H1 (cell line): Measurements from ENCODE around the gene TMEM54. TPM values are rescaled to one million over a fixed set of nuclear protein-coding genes. Genes with fewer than 3 reads are reported as not detected.

ENCODE experiments used
- CTCF ChIA-PET: fragments of 300-600 bp; sonication (Branson Sonifier 250); formaldehyde crosslinking; loops from one replicate; lab custom pipeline; 2021; ENCODE audit not compliant: partially characterized antibody; lab: Charles Lee
- POLR2A ChIA-PET: fragments of 300-600 bp; sonication (Branson Sonifier 250); formaldehyde crosslinking; loops from one replicate; lab custom pipeline; 2021; ENCODE audit warnings: inconsistent platforms; ENCODE audit not compliant: partially characterized antibody; lab: Charles Lee
- DNase-seq, 2 experiments: peaks; one replicate each; pipeline versions ENCODE4 v3.0.0 to v3.0.0-alpha.2; 2010 to 2022; ENCODE audit warnings: low spot score in 2 of 2, low read depth in 1 of 2, mixed read lengths in 1 of 2
- FAIRE-seq: peaks from 2 replicates; lab custom pipeline; 2011; peaks lifted over from hg19 to GRCh38; lab: Jason Lieb, UNC
- H2AFZ ChIP-seq: 2 replicates; pipeline ENCODE4 v1.8.1; 2012; ENCODE audit warnings: low read length, inconsistent platforms
- H2AK5ac ChIP-seq: 2 replicates; pipeline ENCODE4 v1.6.1; 2013; ENCODE audit warnings: low read depth, low read length
- H2BK120ac ChIP-seq: replicated peaks from 2 replicates; pipeline ENCODE3; 2013; ENCODE audit warnings: low read depth, low read length, inconsistent platforms
- H2BK12ac ChIP-seq: 2 replicates; pipeline ENCODE4 v1.6.1; 2013; ENCODE audit warnings: low read depth, low read length
- H2BK15ac ChIP-seq: 2 replicates; pipeline ENCODE4 v1.6.1; 2013; ENCODE audit warnings: low read length
- H2BK20ac ChIP-seq: 2 replicates; pipeline ENCODE4 v1.6.1; 2013; ENCODE audit warnings: low read length
- H2BK5ac ChIP-seq: 2 replicates; pipeline ENCODE4 v1.6.1; 2013; ENCODE audit warnings: low read depth, low read length
- H3K14ac ChIP-seq: 2 replicates; pipeline ENCODE4 v1.6.1; 2013; ENCODE audit warnings: inconsistent platforms; ENCODE audit not compliant: insufficient read length
- H3K18ac ChIP-seq: 2 replicates; pipeline ENCODE4 v1.6.1; 2013; ENCODE audit warnings: low read length; ENCODE audit errors: extremely low read depth
- H3K23ac ChIP-seq: 2 replicates; pipeline ENCODE4 v1.6.1; 2013; ENCODE audit warnings: inconsistent platforms; ENCODE audit not compliant: insufficient read length
- H3K23me2 ChIP-seq: 2 replicates; pipeline ENCODE4 v1.6.1; 2013; ENCODE audit warnings: low read depth, low read length
- H3K27ac ChIP-seq: 2 replicates; pipeline ENCODE4 v1.6.1; 2011; ENCODE audit warnings: low read depth, low read length, inconsistent platforms
- H3K27me3 ChIP-seq, 4 experiments: replicated peaks in 1 of 4; 1 replicate in 1 of 4; 2 replicates in 3 of 4; pipeline versions ENCODE4 v1.6.1 to v1.8.1; 2011 to 2013; ENCODE audit warnings: low read length in 3 of 4, mild to moderate bottlenecking in 3 of 4, inconsistent platforms in 2 of 4, mixed read lengths in 2 of 4, moderate library complexity in 1 of 4; ENCODE audit not compliant: control insufficient read depth in 3 of 4, insufficient read depth in 3 of 4; ENCODE audit errors: extremely low read depth in 1 of 4
- H3K36me3 ChIP-seq, 4 experiments: 2 replicates each; pipeline versions ENCODE4 v1.6.1 to v1.8.1; 2011 to 2013; ENCODE audit warnings: mild to moderate bottlenecking in 4 of 4, low read length in 3 of 4, moderate library complexity in 2 of 4, control low read depth in 1 of 4, inconsistent platforms in 1 of 4; ENCODE audit not compliant: insufficient read depth in 4 of 4, control insufficient read depth in 2 of 4
- H3K4ac ChIP-seq: replicated peaks from 2 replicates; pipeline ENCODE3; 2013; ENCODE audit warnings: low read length, low read depth, mixed read lengths, inconsistent platforms; ENCODE audit not compliant: insufficient read length
- H3K4me1 ChIP-seq, 4 experiments: replicated peaks in 1 of 4; 1 replicate in 1 of 4; 2 replicates in 3 of 4; pipeline versions ENCODE4 v1.6.1 to v1.8.1; 2011 to 2013; ENCODE audit warnings: low read length in 3 of 4, inconsistent platforms in 2 of 4, mixed read lengths in 1 of 4; ENCODE audit not compliant: insufficient read depth in 4 of 4, control insufficient read depth in 3 of 4
- H3K4me2 ChIP-seq, 2 experiments: 2 replicates each; pipeline versions ENCODE4 v1.6.1 to v1.8.1; 2011 to 2013; ENCODE audit warnings: low read depth in 2 of 2, low read length in 2 of 2, control low read depth in 1 of 2, inconsistent platforms in 1 of 2, mild to moderate bottlenecking in 1 of 2; ENCODE audit not compliant: insufficient read depth in 1 of 2
- H3K4me3 ChIP-seq, 4 experiments: fragments of 200-600, 300-600 bp in 1 of 4; sonication (generic), shearing (Covaris generic), sonication (Bioruptor Twin) in 1 of 4; 2 replicates each; pipeline versions ENCODE4 v1.5.1 to v1.8.1; 2011 to 2016; ENCODE audit warnings: low read length in 4 of 4, low read depth in 3 of 4, control low read depth in 2 of 4, inconsistent platforms in 2 of 4, mild to moderate bottlenecking in 2 of 4, mixed read lengths in 1 of 4, moderate library complexity in 1 of 4; ENCODE audit not compliant: insufficient read depth in 2 of 4; ENCODE audit errors: extremely low read depth in 1 of 4
- H3K56ac ChIP-seq: replicated peaks from 2 replicates; pipeline ENCODE3; 2013; ENCODE audit warnings: low read depth, mild to moderate bottlenecking, mixed read lengths, low read length, inconsistent platforms; ENCODE audit not compliant: insufficient read length
- H3K79me1 ChIP-seq: 2 replicates; pipeline ENCODE4 v1.6.1; 2013; ENCODE audit warnings: low read depth, low read length, control low read depth
- H3K79me2 ChIP-seq, 2 experiments: 2 replicates each; pipeline versions ENCODE4 v1.6.1 to v1.8.1; 2012 to 2013; ENCODE audit warnings: low read length in 2 of 2, mild to moderate bottlenecking in 2 of 2, inconsistent platforms in 1 of 2; ENCODE audit not compliant: insufficient read depth in 2 of 2, control insufficient read depth in 1 of 2
- H3K9ac ChIP-seq, 4 experiments: replicated peaks in 1 of 4; 1 replicate in 1 of 4; 2 replicates in 3 of 4; pipeline versions ENCODE4 v1.6.1 to v1.8.1; 2011 to 2013; ENCODE audit warnings: low read depth in 3 of 4, low read length in 3 of 4, control low read depth in 2 of 4, mild to moderate bottlenecking in 2 of 4, moderate library complexity in 2 of 4, inconsistent platforms in 1 of 4; ENCODE audit errors: extremely low read depth in 1 of 4
- H3K9me3 ChIP-seq, 2 experiments: 2 replicates each; pipeline versions ENCODE4 v1.6.1 to v1.8.1; 2012 to 2013; ENCODE audit warnings: mild to moderate bottlenecking in 2 of 2, moderate library complexity in 2 of 2, control low read depth in 1 of 2, inconsistent platforms in 1 of 2, low read depth in 1 of 2, low read length in 1 of 2, mixed read lengths in 1 of 2; ENCODE audit not compliant: insufficient read depth in 2 of 2
- H4K20me1 ChIP-seq, 2 experiments: replicated peaks in 1 of 2; 2 replicates each; pipeline versions ENCODE3 to v1.8.1; 2011 to 2013; ENCODE audit warnings: inconsistent platforms in 2 of 2, low read length in 2 of 2, mild to moderate bottlenecking in 1 of 2; ENCODE audit not compliant: insufficient read depth in 2 of 2, control insufficient read depth in 1 of 2
- H4K5ac ChIP-seq: 2 replicates; pipeline ENCODE4 v1.6.1; 2013; ENCODE audit warnings: low read length, low read depth, mixed read lengths, inconsistent platforms; ENCODE audit not compliant: insufficient read length
- H4K8ac ChIP-seq: 2 replicates; pipeline ENCODE4 v1.8.0; 2013; ENCODE audit warnings: mild to moderate bottlenecking, moderate library complexity, low read length, inconsistent platforms; ENCODE audit not compliant: insufficient read depth; ENCODE audit errors: extremely low read depth
- H4K91ac ChIP-seq: replicated peaks from 2 replicates; pipeline ENCODE3; 2013; ENCODE audit warnings: low read length, mixed read lengths, inconsistent platforms; ENCODE audit not compliant: insufficient read length
- ASH2L ChIP-seq: fragments of 200-600, 300-600 bp; sonication (generic); IDR thresholded peaks from one replicate; pipeline ENCODE4 v1.7.1; 2017; ENCODE audit warnings: low read length
- CTBP2 ChIP-seq: IDR thresholded peaks from 2 replicates; pipeline ENCODE4 v1.7.0; 2011; ENCODE audit warnings: borderline replicate concordance, mild to moderate bottlenecking, moderate library complexity, mixed read lengths, low read length; ENCODE audit not compliant: insufficient read depth, insufficient read length
- WGBS, 2 experiments: shearing (Covaris generic) in 1 of 2; methylation state at CpG; one replicate each; pipeline versions ENCODE4 v1.1.6 to v1.1.7; 2013 to 2015; ENCODE audit warnings: low lambda C conversion rate in 2 of 2, mixed read lengths in 2 of 2, inconsistent platforms in 1 of 2, low coverage in 1 of 2, missing lambda C conversion rate in 1 of 2; ENCODE audit not compliant: insufficient replicate concordance in 2 of 2, insufficient coverage in 1 of 2, insufficient read length in 1 of 2; ENCODE audit errors: extremely low coverage in 1 of 2, missing lambda C conversion rate in 1 of 2; 5-methylcytosine and 5-hydroxymethylcytosine counted together
- polyA plus RNA-seq, 7 experiments: library from polyadenylated mRNA; depleted of rRNA in 3 of 7; stranded (reverse) in 5 of 7; unstranded in 2 of 7; fragments of >200 nt in 5 of 7; fragments of 200-250 nt in 2 of 7; gene quantifications; 1 replicate in 5 of 7; 2 replicates in 1 of 7; 4 replicates in 1 of 7; pipeline versions ENCODE4 v1.2.1 to v1.2.3, GENCODE V29; 2011 to 2013; ENCODE audit warnings: missing spikeins in 2 of 7, mixed read lengths in 2 of 7
- total RNA-seq: library from RNA; stranded (reverse); fragmentation: NEBNext Ultra II Directional; extraction: Animal tissue kit (Norgen Biotek cat#: 25700); gene quantifications from 2 replicates; pipeline ENCODE4 v1.2.1, GENCODE V29; 2021

TMEM54 gene
- total and polyA plus RNA-seq, 2 of the 8 experiments (the other 6 are each of a cell fraction or from before 2014, with no cell fraction given), result 9.5 to 58.7 TPM

DNA sequence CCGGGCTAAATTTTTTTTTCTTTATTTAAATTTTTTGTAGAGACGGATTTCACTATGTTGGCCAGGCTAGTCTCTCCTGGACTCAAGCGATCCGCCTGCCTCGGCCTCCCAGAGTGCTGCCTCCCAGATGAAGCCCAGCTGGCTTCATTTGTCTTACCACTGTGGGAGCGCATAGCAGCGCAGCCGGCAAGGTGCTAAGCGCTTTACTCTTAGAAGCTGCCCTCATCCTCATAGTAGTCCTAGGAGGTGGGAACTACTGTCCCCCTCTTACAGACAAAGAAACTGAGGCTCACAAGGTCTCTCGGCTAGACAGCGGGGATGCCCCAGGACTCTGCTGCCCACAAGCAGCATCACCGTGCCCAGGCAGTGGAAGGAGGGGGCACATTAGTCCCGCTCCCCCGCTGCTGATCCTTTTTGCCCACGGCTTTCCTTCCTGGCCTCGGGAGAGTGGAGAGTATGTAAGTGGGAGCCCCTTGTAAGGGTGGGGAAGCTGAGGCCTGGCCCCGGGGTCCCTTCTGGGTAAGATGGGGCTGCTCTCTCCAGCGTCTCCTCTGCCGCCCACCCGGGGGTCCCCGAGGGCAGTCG is 726 bp downstream of the TMEM54 start:
- Histone ChIP-seq H4K5ac (no peak overlapping the region), H2AK5ac (peak overlapping the region; percentile 75; the same call in 1 of the 2 replicates), H2BK12ac (peak overlapping the region; percentile 68; the same call in 1 of the 2 replicates), H3K14ac (no peak overlapping the region), H3K23me2 (peaks cover 11% of the 10 kb centered on the region; the same call in 1 of the 2 replicates), H3K4ac (no peak overlapping the region), H4K20me1 (peaks cover 2 to 4% of the 10 kb centered on the region in 2 experiments), H3K27me3 (peaks cover 14 to 40% (median 34%) of the 10 kb centered on the region in 4 experiments), H4K8ac (0 out of 2 replicates have a peak overlapping the region, but pooled peaks have one; percentile 22), H3K36me3 (no peaks in the 10 kb centered on the region), H3K9me3 (no peaks in the 10 kb centered on the region), H3K4me3 (peak overlapping the region; percentile 36 to 67 (median 42)), H4K91ac (no peak overlapping the region), H3K79me2 (no peaks in the 10 kb centered on the region), H2BK20ac (no peak overlapping the region), H3K23ac (no peak overlapping the region), H3K27ac (no peak overlapping the region), H2AFZ (no peak overlapping the region), H2BK120ac (no peak overlapping the region), H2BK15ac (peak overlapping the region; percentile 72; the same call in 1 of the 2 replicates), H3K9ac (no peak overlapping the region), H3K18ac (peak overlapping the region; percentile 48; the same call in 1 of the 2 replicates), H2BK5ac (no peak overlapping the region), H3K4me2 (peak overlapping the region; percentile 73 to 83), H3K4me1 (peaks cover 0 to 11% (median 8%) of the 10 kb centered on the region in 4 experiments; a peak in 6 of 7 replicates), H3K79me1 (no peaks in the 10 kb centered on the region), H3K56ac (no peak overlapping the region)
- DNase-seq, result peak in 1 of 2 experiments; percentile 50
- peak; percentile 8 for TF ChIP-seq ASH2L
- no peak for TF ChIP-seq CTBP2
- WGBS, 2 experiments, result 27% methylated on average over 22 of the region's 22 CpGs; no CpG with 5 or more reads in 1 of the 2 experiments
- no peak for FAIRE-seq
- CTCF ChIA-PET, result interaction anchor here (0.9 to 16.6 kb wide), 7 partner anchors 9 to 188 kb away, joined by 3 to 382 read pairs (median 6); partner anchors contain the start of genes FNDC5 and HPCA
- POLR2A ChIA-PET, result interaction anchor here (0.7 to 1.1 kb wide), 2 partner anchors 181 to 500 kb away, joined by 3 read pairs; partner anchors contain the start of gene AZIN2
